ENCODE measurements around the gene DSG4.
"Not testable (repeated sequence)": the region's sequence is repeated elsewhere in the genome, so short reads cannot be mapped to it uniquely, and the experiment has no call there.

Gene DSG4, protein sequence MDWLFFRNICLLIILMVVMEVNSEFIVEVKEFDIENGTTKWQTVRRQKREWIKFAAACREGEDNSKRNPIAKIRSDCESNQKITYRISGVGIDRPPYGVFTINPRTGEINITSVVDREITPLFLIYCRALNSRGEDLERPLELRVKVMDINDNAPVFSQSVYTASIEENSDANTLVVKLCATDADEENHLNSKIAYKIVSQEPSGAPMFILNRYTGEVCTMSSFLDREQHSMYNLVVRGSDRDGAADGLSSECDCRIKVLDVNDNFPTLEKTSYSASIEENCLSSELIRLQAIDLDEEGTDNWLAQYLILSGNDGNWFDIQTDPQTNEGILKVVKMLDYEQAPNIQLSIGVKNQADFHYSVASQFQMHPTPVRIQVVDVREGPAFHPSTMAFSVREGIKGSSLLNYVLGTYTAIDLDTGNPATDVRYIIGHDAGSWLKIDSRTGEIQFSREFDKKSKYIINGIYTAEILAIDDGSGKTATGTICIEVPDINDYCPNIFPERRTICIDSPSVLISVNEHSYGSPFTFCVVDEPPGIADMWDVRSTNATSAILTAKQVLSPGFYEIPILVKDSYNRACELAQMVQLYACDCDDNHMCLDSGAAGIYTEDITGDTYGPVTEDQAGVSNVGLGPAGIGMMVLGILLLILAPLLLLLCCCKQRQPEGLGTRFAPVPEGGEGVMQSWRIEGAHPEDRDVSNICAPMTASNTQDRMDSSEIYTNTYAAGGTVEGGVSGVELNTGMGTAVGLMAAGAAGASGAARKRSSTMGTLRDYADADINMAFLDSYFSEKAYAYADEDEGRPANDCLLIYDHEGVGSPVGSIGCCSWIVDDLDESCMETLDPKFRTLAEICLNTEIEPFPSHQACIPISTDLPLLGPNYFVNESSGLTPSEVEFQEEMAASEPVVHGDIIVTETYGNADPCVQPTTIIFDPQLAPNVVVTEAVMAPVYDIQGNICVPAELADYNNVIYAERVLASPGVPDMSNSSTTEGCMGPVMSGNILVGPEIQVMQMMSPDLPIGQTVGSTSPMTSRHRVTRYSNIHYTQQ

GRCh38 chr18:31376477-31376876 is at the start of gene DSG4:
Gene DSG4 (plus strand): TSS chr18:31376777. CDS start chr18:31376912, 135 bp downstream.
- no peak for DNase-seq (ENCODE audit: low spot score)

GRCh38 chr18:31329787-31330438 is 46.7 kb upstream of the DSG4 start:
- no peak for DNase-seq (ENCODE audit: low spot score)

- no peak for DNase-seq (ENCODE audit: low spot score)
These were observed 33.1 kb upstream of the DSG4 start for GRCh38 chr18:31343454-31343853.

- DNase-seq (ENCODE audit: low spot score), result not testable (repeated sequence)
These were observed 23.2 kb upstream of the DSG4 start for GRCh38 chr18:31353336-31353735.

DNA sequence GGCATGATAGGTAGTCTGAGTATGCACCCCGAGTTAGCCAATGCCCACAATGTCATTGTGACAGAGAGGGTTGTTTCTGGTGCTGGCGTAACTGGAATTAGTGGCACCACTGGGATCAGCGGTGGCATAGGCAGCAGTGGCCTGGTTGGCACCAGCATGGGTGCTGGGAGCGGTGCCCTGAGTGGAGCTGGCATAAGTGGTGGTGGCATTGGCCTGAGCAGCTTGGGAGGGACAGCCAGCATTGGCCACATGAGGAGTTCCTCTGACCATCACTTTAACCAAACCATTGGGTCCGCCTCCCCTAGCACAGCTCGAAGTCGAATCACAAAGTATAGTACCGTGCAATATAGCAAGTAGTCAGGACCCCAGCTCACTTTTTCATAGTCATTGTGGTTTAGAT is 21.6 kb upstream of the DSG4 start:
- no peak for DNase-seq (ENCODE audit: low spot score)

GRCh38 chr18:31356025-31356424 is 20.6 kb upstream of the DSG4 start:
- no peak for DNase-seq (ENCODE audit: low spot score)

- no peak for DNase-seq (ENCODE audit: low spot score)
These were observed 12.4 kb upstream of the DSG4 start for GRCh38 chr18:31364190-31364589.

DNA sequence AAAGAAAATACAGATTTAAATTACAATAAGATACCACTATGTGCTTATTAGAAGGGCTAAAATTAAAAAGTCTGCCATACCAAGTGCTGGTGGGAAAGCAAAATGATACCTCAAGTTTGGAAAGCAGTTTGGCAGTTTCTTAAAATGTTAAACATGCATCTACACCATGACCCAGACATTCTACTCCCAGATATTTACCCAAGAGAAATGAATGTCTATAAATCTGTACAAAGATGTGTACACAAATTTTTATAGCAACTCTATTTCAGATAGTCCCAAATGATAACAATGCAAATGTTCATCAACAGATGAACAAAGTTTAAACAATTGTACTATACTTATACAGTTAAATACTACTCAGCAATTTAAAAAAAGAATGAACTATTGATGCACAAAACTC is 7.1 kb upstream of the DSG4 start:
- no peak for DNase-seq (ENCODE audit: low spot score)

DNA sequence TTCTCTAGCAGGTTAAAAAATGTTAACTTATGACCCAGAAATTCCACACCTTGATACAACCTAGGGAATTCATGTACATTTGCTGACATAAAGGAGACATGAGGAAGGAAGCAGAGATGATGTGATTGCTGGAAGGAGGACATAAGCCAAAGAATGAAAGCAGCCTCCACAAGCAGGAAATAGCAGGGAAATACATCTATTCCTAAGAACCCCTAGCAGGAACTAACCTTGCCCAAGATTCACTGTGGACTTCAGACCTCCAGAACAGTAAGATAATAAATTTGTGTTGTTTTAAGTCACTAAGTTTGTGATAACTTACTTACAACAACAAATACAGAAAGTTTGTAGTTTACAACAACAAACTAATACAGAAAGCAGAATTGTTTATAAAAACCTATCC is 4.6 kb upstream of the DSG4 start:
- DNase-seq (ENCODE audit: low spot score), result no peak

DNA sequence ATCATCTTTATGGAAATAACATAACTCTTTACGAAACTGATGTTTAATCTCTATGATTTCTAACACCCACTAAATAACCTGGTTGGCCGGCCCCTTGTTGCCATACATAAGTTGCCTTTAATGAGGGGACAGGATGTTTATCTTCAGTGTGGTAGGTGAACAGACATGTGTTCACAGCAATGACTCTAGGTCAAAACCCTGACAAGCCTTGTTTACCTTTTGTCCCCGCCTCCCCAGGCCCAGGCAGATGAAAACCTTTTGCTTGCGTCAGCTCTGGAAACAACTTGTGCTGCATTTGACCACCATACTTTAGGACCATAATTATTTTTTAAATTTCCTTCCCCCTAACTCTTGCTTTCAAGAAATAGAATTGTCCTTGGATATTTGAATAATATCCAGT is 2.9 kb upstream of the DSG4 start:
- no peak for DNase-seq (ENCODE audit: low spot score)

DNA sequence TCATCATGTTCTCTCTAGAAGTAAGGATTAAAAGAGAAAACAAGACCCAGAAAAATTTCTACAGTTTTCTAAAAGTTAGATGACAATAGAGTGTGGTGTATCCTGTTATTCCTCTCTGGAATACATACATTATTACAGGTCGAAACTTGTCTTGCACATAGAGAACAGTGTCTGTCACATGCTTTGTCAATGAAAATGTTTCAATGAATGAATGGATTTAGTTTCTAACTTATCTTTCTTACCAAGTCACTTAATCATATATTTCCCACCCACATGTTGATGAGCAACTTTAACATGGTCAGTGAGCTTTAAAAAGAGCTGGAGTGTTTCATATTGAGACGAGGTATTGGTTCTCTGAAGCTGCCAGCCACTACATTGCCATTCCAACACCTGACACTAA is 4.3 kb downstream of the DSG4 start:
- DNase-seq (ENCODE audit: low spot score), result no peak

- DNase-seq (ENCODE audit: low spot score), result no peak
These were observed 5.5 kb downstream of the DSG4 start for GRCh38 chr18:31382107-31382506.

DNA sequence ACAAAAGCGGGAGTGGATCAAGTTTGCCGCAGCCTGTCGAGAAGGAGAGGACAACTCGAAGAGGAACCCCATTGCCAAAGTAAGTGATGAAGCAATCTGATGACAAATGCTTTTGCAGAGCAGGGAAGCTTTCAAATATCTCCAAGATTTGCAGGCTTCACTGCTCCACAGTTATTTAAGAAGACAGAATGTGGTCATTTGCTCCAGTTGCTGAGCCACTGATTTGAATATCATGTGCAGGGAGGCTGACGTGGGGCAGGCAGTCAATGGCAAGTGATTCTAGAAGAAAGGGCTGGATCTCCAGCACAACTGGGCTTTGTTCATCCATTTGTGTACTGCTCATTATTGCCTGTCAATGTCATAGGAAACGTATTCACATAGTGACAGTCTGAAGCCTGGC is 10.2 kb downstream of the DSG4 start:
- DNase-seq (ENCODE audit: low spot score), result no peak

DNA sequence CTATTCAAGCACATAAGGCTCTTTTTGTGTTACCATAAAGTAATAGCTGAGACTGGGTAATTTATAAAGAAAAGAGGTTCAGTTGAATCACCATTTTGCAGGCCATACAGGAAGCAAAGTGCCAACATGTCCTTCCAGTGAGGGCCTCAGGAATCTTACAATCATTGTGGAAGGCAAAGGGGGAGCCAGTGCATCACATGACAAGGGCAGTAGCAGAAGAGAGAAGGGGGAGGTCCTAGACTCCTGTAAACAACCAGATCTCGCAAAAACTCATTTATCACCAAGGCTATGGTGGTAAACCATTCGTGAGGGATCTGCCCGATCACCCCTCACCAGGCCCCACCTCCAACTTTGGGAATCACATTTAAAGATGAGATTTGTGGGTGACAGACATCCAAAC is 16.7 kb downstream of the DSG4 start:
- DNase-seq (ENCODE audit: low spot score), result no peak

DNA sequence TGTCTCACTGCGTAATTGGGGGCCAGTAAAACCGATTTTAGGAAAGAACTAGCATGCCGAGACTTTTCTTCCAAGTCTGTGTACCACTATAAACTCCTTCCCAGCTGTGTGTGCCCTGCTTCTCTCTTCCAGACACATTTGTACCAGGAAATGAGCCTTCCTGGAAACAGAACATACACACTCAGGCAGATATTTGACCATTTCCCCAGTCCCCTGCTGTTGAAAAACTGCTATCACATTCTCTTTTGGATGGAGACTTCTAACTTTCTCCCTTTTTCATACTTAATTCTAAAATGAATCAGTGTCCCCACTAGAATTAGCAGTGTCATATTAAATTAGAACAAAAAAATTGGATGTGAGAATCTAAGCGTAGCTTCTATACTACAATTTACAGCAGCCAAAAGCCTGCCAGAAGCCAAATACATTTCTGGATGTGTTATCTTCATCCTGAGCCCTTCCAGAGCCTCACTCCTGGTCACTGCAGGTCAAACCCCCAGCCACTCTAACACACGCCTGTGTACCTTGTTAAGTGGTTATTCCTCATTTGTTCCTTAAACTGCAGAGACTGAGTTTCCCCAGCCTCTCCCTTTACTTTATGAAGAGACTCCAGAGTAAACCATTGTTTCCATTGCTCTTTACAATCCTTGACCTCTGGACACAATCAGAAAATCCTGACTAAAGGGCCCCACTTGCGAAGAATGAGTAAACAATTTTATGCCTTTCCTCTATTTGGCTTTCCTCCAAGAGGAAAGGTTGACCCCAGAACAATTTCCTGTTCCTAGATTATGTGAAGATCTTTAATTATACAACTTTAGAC is 20.4 kb downstream of the DSG4 start:
- peak; percentile 93 for DNase-seq (ENCODE audit: low spot score)

GRCh38 chr18:31398191-31398590 is 21.6 kb downstream of the DSG4 start:
- DNase-seq (ENCODE audit: low spot score), result peak; percentile 46

DNA sequence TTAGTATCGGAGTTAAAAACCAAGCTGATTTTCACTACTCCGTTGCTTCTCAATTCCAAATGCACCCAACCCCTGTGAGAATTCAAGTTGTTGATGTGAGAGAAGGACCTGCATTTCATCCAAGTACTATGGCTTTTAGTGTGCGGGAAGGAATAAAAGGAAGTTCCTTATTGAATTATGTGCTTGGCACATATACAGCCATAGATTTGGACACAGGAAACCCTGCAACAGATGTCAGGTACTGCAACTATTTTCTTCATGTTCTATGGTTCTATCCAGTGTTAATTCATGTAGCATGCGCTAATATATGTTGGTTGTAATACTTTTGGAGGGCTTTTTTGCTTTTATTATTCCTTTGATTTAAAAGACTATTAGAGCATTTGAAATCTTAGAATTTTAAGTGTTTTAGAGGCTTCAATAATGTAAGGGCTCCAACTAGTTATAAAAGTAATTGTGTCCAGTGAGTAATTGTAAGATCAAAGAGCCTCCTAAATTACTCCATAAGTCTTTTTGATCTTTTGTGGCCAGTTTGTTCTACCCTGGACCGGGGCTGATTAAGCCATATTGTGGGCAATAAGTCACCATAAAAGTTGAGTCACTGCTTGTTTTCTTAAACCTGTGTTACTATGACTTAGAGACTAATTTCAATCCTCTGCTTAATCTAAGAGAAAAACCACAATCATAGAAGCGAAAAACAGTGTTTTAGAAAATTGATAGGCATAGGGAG is 22.9 kb downstream of the DSG4 start:
- peak; percentile 98 for DNase-seq (ENCODE audit: low spot score)

- peak; percentile 82 for DNase-seq (ENCODE audit: low spot score)
These were observed 24.8 kb downstream of the DSG4 start for GRCh38 chr18:31401156-31402025.

- DNase-seq (ENCODE audit: low spot score), result peak; percentile 70
These were observed 25.4 kb downstream of the DSG4 start for GRCh38 chr18:31402026-31402373.

DNA sequence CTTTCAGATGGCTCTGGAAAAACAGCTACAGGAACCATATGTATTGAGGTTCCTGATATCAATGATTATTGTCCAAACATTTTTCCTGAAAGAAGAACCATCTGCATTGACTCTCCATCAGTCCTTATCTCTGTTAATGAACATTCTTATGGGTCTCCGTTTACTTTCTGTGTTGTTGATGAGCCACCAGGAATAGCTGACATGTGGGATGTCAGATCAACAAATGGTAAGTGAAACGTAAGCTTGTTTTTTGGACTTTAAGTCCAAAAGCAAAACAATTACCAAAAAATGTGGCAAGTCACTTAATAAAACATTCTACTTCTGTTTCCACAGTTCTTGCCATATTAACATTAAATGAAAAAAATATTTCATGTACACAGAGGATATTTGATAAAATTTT is 26.8 kb downstream of the DSG4 start:
- DNase-seq (ENCODE audit: low spot score), result no peak

Measured in LoVo (cell line).